ENCODE data around the gene BLOC1S5.
"Not testable (repeated sequence)": the region's sequence is repeated elsewhere in the genome, so short reads cannot be mapped to it uniquely, and the experiment has no call there.

- not testable (repeated sequence) for TF ChIP-seq CTCF (optimal IDR thresholded peaks at IDR 0.05 in 1 of 3, IDR thresholded peaks at IDR 0.05 in 1 of 3, conservative IDR thresholded peaks at IDR 0.05 in 1 of 3; ENCODE audit: extremely low read depth in 1 of 3, insufficient read depth in 2 of 3, low read length in 3 of 3); EZH2 (IDR thresholded peaks at IDR 0.05; ENCODE audit: low read length)
Measured at GRCh38 chr6:7983967-7984366, 80.2 kb downstream of the BLOC1S5 start.
